GM23338 (cell line): ENCODE data around the gene SPARC. TPM values are rescaled to one million over a fixed set of nuclear protein-coding genes. Genes with fewer than 3 reads are reported as not detected.

ENCODE experiments used
- ATAC-seq: fragments of 200-7000 bp; cut with Tn5 transposase; 3 replicates; pipeline ENCODE4 v1.9.1; 2020
- DNase-seq: peaks from one replicate; pipeline ENCODE4 v3.0.0-alpha.2; 2015; ENCODE audit warnings: low spot score
- H2AFZ ChIP-seq: fragments of 200-600 bp; sonication (generic); 2 replicates; pipeline ENCODE4 v1.8.0; 2016; ENCODE audit warnings: antibody characterized with exemption, mild to moderate bottlenecking, moderate library complexity
- H3F3A ChIP-seq: fragments of 200-600 bp; sonication (generic); replicated peaks from 2 replicates; pipeline ENCODE4 v1.8.0; 2017; ENCODE audit warnings: antibody characterized with exemption, mixed run types, low read depth
- H3K27ac ChIP-seq: fragments of 200-600 bp; sonication (generic); 2 replicates; pipeline ENCODE4 v1.6.1; 2016; ENCODE audit warnings: low read depth
- H3K27me3 ChIP-seq: fragments of 200-600 bp; sonication (generic); 2 replicates; pipeline ENCODE4 v1.8.0; 2016; ENCODE audit warnings: mild to moderate bottlenecking, mixed run types, moderate library complexity; ENCODE audit not compliant: insufficient read depth
- H3K36me3 ChIP-seq: fragments of 200-600 bp; sonication (generic); 2 replicates; pipeline ENCODE4 v1.8.0; 2016; ENCODE audit warnings: mild to moderate bottlenecking; ENCODE audit not compliant: insufficient read depth
- H3K4me1 ChIP-seq: fragments of 200-600 bp; sonication (generic); 2 replicates; pipeline ENCODE4 v1.8.0; 2016; ENCODE audit warnings: mild to moderate bottlenecking, moderate library complexity; ENCODE audit not compliant: insufficient read depth
- H3K4me2 ChIP-seq: fragments of 200-600 bp; sonication (generic); 2 replicates; pipeline ENCODE4 v1.7.1; 2017; ENCODE audit warnings: mixed run types
- H3K4me3 ChIP-seq: fragments of 200-600 bp; sonication (generic); 2 replicates; pipeline ENCODE4 v1.6.1; 2016; ENCODE audit warnings: mixed run types
- H3K79me2 ChIP-seq: fragments of 200-600 bp; sonication (generic); replicated peaks from 2 replicates; pipeline ENCODE4 v1.8.0; 2017; ENCODE audit warnings: mild to moderate bottlenecking; ENCODE audit not compliant: insufficient read depth
- H3K9me2 ChIP-seq: fragments of 200-600 bp; sonication (generic); 2 replicates; pipeline ENCODE4 v1.8.0; 2017; ENCODE audit not compliant: insufficient read depth
- H4K20me1 ChIP-seq: fragments of 200-600 bp; sonication (generic); replicated peaks from 2 replicates; pipeline ENCODE4 v1.8.0; 2017; ENCODE audit warnings: mild to moderate bottlenecking; ENCODE audit not compliant: insufficient read depth
- H3K27ac Mint-ChIP-seq: 2 replicates; pipeline ENCODE4 v1.8.0; 2020; ENCODE audit warnings: inconsistent platforms, mild to moderate bottlenecking, moderate library complexity, mixed read lengths
- H3K27me3 Mint-ChIP-seq: 3 replicates; pipeline ENCODE4 v1.8.0; 2022; ENCODE audit warnings: low read depth, mild to moderate bottlenecking, moderate library complexity, mixed read lengths, inconsistent platforms; ENCODE audit not compliant: insufficient read depth, poor library complexity
- H3K36me3 Mint-ChIP-seq: 3 replicates; pipeline ENCODE4 v1.8.0; 2021; ENCODE audit warnings: low read depth, mild to moderate bottlenecking, inconsistent platforms, moderate library complexity, mixed read lengths
- H3K4me1 Mint-ChIP-seq: 3 replicates; pipeline ENCODE4 v1.8.0; 2020; ENCODE audit warnings: mild to moderate bottlenecking, inconsistent platforms, mixed read lengths
- H3K4me3 Mint-ChIP-seq: 3 replicates; pipeline ENCODE4 v1.8.0; 2021; ENCODE audit warnings: moderate library complexity, mild to moderate bottlenecking, inconsistent platforms, mixed read lengths
- H3K9me3 Mint-ChIP-seq: 3 replicates; pipeline ENCODE4 v1.8.0; 2020; ENCODE audit warnings: moderate library complexity, mild to moderate bottlenecking, inconsistent platforms, mixed read lengths
- CREB1 ChIP-seq: fragments of 250-450 bp; sonication (Bioruptor Pico); IDR thresholded peaks from 2 replicates; pipeline ENCODE4 v1.5.0; 2020; ENCODE audit warnings: low read depth, mild to moderate bottlenecking, moderate library complexity
- ETS1 ChIP-seq: IDR thresholded peaks from 2 replicates; pipeline ENCODE4 v1.6.1; 2016; ENCODE audit warnings: antibody characterized with exemption
- EZH2 ChIP-seq: fragments of 200-600 bp; sonication (generic); IDR thresholded peaks from one replicate; pipeline ENCODE4 v1.8.0; 2017; ENCODE audit warnings: antibody characterized with exemption, mild to moderate bottlenecking, low read depth; ENCODE audit not compliant: unreplicated experiment
- EZH2phosphoT487 ChIP-seq: fragments of 200-600 bp; sonication (generic); IDR thresholded peaks from one replicate; pipeline ENCODE4 v1.8.1; 2018; ENCODE audit warnings: antibody characterized with exemption; ENCODE audit not compliant: unreplicated experiment
- JUNB ChIP-seq: IDR thresholded peaks from one replicate; pipeline ENCODE4 v1.6.1; 2016; ENCODE audit warnings: antibody characterized with exemption; ENCODE audit not compliant: unreplicated experiment
- NANOG ChIP-seq: IDR thresholded peaks from 2 replicates; pipeline ENCODE4 v1.6.1; 2016; ENCODE audit warnings: antibody characterized with exemption, borderline replicate concordance
- POLR2AphosphoS5 ChIP-seq: IDR thresholded peaks from 2 replicates; pipeline ENCODE4 v1.6.1; 2016; ENCODE audit warnings: antibody characterized with exemption, low read depth
- REST ChIP-seq: IDR thresholded peaks from one replicate; pipeline ENCODE4 v1.6.1; 2018; ENCODE audit warnings: antibody characterized with exemption; ENCODE audit not compliant: unreplicated experiment
- STAT1 ChIP-seq: IDR thresholded peaks from one replicate; pipeline ENCODE4 v1.6.1; 2016; ENCODE audit warnings: antibody characterized with exemption; ENCODE audit not compliant: unreplicated experiment
- ZNF114 ChIP-seq: fragments of 250-450 bp; sonication (Bioruptor Pico); IDR thresholded peaks from 2 replicates; pipeline ENCODE4 v1.5.0; 2020; ENCODE audit warnings: mild to moderate bottlenecking, moderate library complexity
- ZNF331 ChIP-seq: fragments of 250-450 bp; sonication (Bioruptor Pico); IDR thresholded peaks from 2 replicates; pipeline ENCODE4 v1.5.0; 2020; ENCODE audit warnings: low read depth, mild to moderate bottlenecking, moderate library complexity
- ZNF462 ChIP-seq: fragments of 250-450 bp; sonication (Bioruptor Pico); IDR thresholded peaks from 2 replicates; pipeline ENCODE4 v1.5.0; 2020; ENCODE audit warnings: mild to moderate bottlenecking, moderate library complexity
- polyA plus RNA-seq: library from polyadenylated mRNA; unstranded; fragments of >200 nt; fragmentation: Nextera tagmentation; extraction: Ambion mirVana; gene quantifications from 2 replicates; pipeline ENCODE4 v1.2.1, GENCODE V29; 2016
- total RNA-seq: library from RNA; depleted of rRNA; stranded (reverse); fragments of >200 nt; shearing (Covaris generic); gene quantifications from 2 replicates; pipeline ENCODE4 v1.2.3, GENCODE V29; 2014
- TF ChIP-seq, protein P1 (sequence below), 2 experiments: fragments of 200-600 bp in 1 of 2; sonication (generic) in 1 of 2; conservative IDR thresholded peaks; 2 replicates each; pipeline versions ENCODE4 v1.5.1 to v1.6.1; 2016 to 2017; ENCODE audit warnings: antibody characterized with exemption in 2 of 2, low read depth in 2 of 2, mild to moderate bottlenecking in 2 of 2, moderate library complexity in 1 of 2

SPARC gene
- total and polyA plus RNA-seq, 2 experiments from 2014 or later = 218 to 225 TPM

- Mint-ChIP-seq H3K36me3 (no peaks in the 10 kb centered on the region), H3K27ac (no peak overlapping the region; the same call in 1 of the 2 replicates), H3K27me3 (peaks cover 6% of the 10 kb centered on the region), H3K4me1 (peaks cover 39% of the 10 kb centered on the region), H3K4me3 (no peak overlapping the region), H3K9me3 (no peaks in the 10 kb centered on the region)
- no peaks in the 10 kb centered on the region for H3K27me3 ChIP-seq
- H2AFZ ChIP-seq = peak overlapping the region; percentile 74; the same call in 1 of the 2 replicates
- H3K4me1 ChIP-seq = peaks cover 32% of the 10 kb centered on the region
- no peak overlapping the region for H3K4me3 ChIP-seq
- H3K27ac ChIP-seq = no peak overlapping the region
- no peaks in the 10 kb centered on the region for H3K36me3 ChIP-seq
- no peaks in the 10 kb centered on the region for H3F3A ChIP-seq
- DNase-seq (no peak), ATAC-seq (no peak)
- H3K4me2 ChIP-seq = peak overlapping the region; percentile 55; the same call in 1 of the 2 replicates
- H3K9me2 ChIP-seq = no peaks in the 10 kb centered on the region
- H3K79me2 ChIP-seq = no peaks in the 10 kb centered on the region
- no peaks in the 10 kb centered on the region for H4K20me1 ChIP-seq
- TF ChIP-seq, protein P1, sequence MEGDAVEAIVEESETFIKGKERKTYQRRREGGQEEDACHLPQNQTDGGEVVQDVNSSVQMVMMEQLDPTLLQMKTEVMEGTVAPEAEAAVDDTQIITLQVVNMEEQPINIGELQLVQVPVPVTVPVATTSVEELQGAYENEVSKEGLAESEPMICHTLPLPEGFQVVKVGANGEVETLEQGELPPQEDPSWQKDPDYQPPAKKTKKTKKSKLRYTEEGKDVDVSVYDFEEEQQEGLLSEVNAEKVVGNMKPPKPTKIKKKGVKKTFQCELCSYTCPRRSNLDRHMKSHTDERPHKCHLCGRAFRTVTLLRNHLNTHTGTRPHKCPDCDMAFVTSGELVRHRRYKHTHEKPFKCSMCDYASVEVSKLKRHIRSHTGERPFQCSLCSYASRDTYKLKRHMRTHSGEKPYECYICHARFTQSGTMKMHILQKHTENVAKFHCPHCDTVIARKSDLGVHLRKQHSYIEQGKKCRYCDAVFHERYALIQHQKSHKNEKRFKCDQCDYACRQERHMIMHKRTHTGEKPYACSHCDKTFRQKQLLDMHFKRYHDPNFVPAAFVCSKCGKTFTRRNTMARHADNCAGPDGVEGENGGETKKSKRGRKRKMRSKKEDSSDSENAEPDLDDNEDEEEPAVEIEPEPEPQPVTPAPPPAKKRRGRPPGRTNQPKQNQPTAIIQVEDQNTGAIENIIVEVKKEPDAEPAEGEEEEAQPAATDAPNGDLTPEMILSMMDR (conservative IDR thresholded peaks at IDR 0.05; ENCODE audit: low read depth in 2 of 2) = no peak
- TF ChIP-seq EZH2 (no peak), EZH2phosphoT487 (no peak), POLR2AphosphoS5 (no peak), REST (no peak), ZNF331 (no peak), CREB1 (no peak), ZNF114 (CRISPR knock-in tag) (no peak), ETS1 (no peak), JUNB (no peak), NANOG (no peak), ZNF462 (CRISPR knock-in tag) (no peak), STAT1 (no peak)
Measured at GRCh38 chr5:151620461-151620840, 66.3 kb downstream of the SPARC start.
